NB4 (cell line): ENCODE measurements around the gene PLN.

ENCODE experiments used
- MYC ChIP-seq: IDR thresholded peaks from 2 replicates; pipeline ENCODE4 v1.6.1; 2011; ENCODE audit warnings: low read depth, low read length
- TF ChIP-seq, protein P1 (sequence below): IDR thresholded peaks from one replicate; pipeline ENCODE4 v1.5.1; 2012; ENCODE audit warnings: low read depth, low read length

DNA sequence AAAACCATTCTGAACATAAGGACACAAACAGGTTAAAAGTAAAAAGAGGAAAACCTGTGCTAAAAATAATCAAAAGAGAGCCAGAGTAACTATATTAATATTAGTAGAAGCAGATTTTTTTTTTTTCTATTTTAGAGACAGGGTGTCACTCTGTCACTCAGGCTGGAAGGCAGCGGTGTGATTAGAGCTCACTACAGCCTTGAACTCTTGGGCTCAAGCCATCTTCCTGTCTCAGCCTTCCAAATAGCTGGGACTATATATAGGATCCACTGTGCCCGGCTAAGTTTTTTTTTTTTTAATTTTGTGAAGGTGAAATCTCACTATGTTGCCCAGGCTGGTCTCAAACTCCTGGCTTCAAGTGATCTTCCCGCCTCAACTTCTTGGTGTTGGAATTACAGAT lies 33.4 kb upstream of the PLN start:
- TF ChIP-seq MYC = no peak
- TF ChIP-seq, protein P1, sequence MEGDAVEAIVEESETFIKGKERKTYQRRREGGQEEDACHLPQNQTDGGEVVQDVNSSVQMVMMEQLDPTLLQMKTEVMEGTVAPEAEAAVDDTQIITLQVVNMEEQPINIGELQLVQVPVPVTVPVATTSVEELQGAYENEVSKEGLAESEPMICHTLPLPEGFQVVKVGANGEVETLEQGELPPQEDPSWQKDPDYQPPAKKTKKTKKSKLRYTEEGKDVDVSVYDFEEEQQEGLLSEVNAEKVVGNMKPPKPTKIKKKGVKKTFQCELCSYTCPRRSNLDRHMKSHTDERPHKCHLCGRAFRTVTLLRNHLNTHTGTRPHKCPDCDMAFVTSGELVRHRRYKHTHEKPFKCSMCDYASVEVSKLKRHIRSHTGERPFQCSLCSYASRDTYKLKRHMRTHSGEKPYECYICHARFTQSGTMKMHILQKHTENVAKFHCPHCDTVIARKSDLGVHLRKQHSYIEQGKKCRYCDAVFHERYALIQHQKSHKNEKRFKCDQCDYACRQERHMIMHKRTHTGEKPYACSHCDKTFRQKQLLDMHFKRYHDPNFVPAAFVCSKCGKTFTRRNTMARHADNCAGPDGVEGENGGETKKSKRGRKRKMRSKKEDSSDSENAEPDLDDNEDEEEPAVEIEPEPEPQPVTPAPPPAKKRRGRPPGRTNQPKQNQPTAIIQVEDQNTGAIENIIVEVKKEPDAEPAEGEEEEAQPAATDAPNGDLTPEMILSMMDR = no peak
